LNCaP clone FGC (cell line): Measurements from ENCODE around the gene MAGI3.
A peak's percentile ranks its signal among the peaks of the same experiment; 100 is the strongest.

Experiments
- DNase-seq: peaks from one replicate; pipeline ENCODE4 v3.0.0-alpha.2; 2011; ENCODE audit warnings: low read depth
- H3K4me3 ChIP-seq: 2 replicates; pipeline ENCODE4 v1.5.1; 2011; ENCODE audit warnings: mild to moderate bottlenecking, low read depth, low read length, control low read depth
- CTCF ChIP-seq: IDR thresholded peaks from 2 replicates; pipeline ENCODE4 v1.5.1; 2012; ENCODE audit warnings: mild to moderate bottlenecking; ENCODE audit not compliant: control insufficient read depth, insufficient read depth; ENCODE audit errors: extremely low read depth

MAGI3 gene

GRCh38 chr1:113669988-113670387 is 279.7 kb downstream of the MAGI3 start:
- TF ChIP-seq CTCF = no peak
- H3K4me3 ChIP-seq = no peak overlapping the region
- no peak for DNase-seq

DNA sequence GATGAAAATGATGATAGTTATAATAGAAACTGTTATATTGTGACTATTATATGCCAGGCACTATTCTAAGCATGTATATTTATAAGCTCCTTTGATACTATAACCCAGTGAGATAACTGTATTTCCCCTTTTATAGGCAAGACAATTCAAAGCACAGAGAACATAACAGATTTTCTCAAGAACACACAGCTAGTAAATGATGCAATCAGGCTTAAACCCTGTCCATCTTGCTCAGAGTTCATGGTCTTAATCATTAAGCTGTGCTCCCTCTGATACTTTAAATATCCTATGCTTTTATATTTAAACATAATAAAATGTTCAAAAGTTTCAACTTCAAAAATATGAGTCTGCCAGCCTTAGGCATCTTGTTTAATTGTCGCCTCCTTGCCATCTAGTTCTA is 280.3 kb downstream of the MAGI3 start:
- TF ChIP-seq CTCF = no peak
- H3K4me3 ChIP-seq = no peak overlapping the region
- no peak for DNase-seq

DNA sequence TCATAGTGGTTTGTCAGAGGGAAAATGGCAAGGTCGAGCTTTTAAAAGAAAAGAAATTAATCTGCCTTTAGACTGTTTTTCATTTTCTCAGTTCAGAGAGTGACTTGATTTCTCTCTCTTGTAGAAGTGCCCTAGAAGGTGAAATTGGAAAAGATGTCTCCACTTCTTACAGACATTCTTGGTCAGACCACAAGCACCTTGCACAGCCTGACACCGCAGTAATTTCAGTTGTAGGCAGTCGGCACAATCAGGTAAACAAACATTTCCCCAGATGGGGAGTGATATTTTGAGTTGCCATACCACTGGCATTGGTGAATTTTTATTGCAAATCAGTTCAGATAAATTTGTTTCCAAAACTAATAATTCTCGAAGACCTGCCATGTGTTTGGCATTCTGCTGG is 282.2 kb downstream of the MAGI3 start:
- H3K4me3 ChIP-seq = no peak overlapping the region
- TF ChIP-seq CTCF = no peak
- DNase-seq = no peak

- no peak for DNase-seq
- no peak overlapping the region for H3K4me3 ChIP-seq
- no peak for TF ChIP-seq CTCF
Observed at GRCh38 chr1:113674591-113674990, 284.3 kb downstream of the MAGI3 start.

DNA sequence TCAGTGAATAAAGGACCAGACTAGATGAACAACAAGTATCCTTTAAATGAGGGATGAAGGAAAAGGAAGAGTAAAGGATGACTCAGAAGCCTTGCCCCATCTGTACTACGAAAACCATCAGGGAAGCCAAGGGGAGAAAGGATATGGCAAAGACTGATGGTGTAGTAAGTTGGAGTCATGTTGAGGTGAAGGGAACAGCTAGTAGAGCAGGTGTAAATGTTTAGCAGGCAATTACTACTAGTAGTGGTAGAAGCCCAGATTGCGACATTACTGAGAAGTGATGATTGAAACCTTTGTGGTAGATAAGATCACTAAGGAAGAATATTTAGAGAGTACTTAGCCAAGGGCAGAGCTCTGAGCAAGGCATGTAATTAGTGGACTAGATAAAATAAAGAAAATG is 285.0 kb downstream of the MAGI3 start:
- no peak for TF ChIP-seq CTCF
- H3K4me3 ChIP-seq = no peak overlapping the region
- DNase-seq = no peak

DNA sequence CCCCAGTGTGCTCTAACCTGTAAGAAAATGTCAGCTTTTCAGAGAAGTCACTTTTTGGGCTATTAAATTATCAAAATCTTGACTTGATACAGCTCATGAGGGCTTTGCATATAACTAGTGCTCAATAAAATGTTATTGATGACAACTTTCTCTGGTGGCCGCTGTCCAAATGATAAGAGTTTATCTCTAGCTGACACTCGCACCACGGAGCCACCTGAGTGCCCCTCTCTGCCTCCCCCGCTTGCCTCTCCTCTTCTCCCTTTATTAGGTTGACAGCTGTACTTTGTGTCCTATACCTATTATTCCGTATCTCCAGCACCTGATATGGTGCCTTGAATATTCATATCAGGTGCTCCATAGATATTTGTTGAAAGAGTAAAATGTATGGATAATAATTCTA is 286.2 kb downstream of the MAGI3 start:
- DNase-seq = no peak
- TF ChIP-seq CTCF = no peak

DNA sequence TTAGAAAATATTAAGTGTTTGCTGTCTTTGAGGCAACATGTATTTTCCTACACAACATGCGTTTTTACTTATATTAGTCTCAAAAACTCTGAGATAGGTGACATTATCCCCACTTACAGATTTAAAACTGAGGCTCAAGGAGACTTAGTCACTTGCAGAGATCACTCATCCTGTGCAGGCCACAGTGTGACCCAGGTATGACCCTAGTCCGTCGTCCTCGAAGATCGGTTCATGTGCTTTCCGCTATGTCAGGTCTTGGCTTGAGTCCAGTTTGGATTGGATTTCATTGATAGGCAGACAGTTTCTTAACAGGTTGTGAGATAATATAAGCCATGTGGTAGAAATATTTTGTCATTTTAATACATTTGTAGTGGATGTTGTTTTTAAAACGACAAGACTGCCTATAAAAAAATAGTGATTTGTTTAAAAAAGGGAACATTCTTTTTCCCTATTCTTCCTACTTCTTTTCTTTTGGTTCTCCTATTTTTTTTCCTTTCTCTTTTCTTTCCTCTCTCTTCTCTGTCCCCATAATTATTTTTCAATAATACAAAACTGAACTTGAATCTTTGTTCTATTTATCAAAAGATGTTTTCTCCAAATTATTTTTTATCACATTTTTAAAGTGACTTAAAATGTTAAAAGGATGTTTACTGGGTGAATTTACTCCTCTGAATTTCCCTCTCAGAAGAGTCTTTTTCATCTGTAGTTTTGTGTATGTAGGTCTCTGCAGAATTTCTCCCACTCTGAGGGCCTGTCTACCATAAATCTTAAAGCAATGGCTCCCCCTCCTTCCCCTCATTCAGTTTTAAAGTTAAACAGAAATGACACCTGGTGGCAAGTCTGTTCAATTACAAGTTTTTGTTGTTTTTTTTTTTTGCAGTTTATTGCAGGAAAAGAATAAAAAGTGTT is 287.2 kb downstream of the MAGI3 start:
- DNase-seq = peak; percentile 33
- H3K4me3 ChIP-seq = no peak overlapping the region
- TF ChIP-seq CTCF = peak; percentile 60

More for the DNA sequence above, 286.2 kb downstream of the MAGI3 start:
- H3K4me3 ChIP-seq = no peak overlapping the region
